CD14-positive monocyte (primary cell): ENCODE data around the gene RNF141. TPM values are rescaled to one million over a fixed set of nuclear protein-coding genes. Genes with fewer than 3 reads are reported as not detected.
A peak's percentile ranks its signal among the peaks of the same experiment; 100 is the strongest.

ENCODE experiments used
- DNase-seq, 3 donors: peaks; one replicate each; pipeline ENCODE4 v3.0.0-alpha.2; 2011 to 2022
- H2AFZ ChIP-seq: 2 replicates; pipeline ENCODE4 v1.6.0; 2012; ENCODE audit warnings: mild to moderate bottlenecking, low read depth, low read length, inconsistent platforms; ENCODE audit not compliant: insufficient read depth, poor library complexity, severe bottlenecking
- H3K27ac ChIP-seq, 2 donors: 1 replicate in 1 of 2; 2 replicates in 1 of 2; pipeline ENCODE4 v1.5.1; 2012 to 2013; ENCODE audit warnings: low read length in 2 of 2, control low read depth in 1 of 2, inconsistent platforms in 1 of 2, low read depth in 1 of 2, mild to moderate bottlenecking in 1 of 2
- H3K27me3 ChIP-seq, 2 donors: one replicate each; pipeline versions ENCODE4 v1.6.0 to v1.6.1; 2011 to 2013; ENCODE audit warnings: low read length in 2 of 2; ENCODE audit not compliant: control insufficient read depth in 2 of 2, insufficient read depth in 2 of 2
- H3K36me3 ChIP-seq, 2 donors: replicated peaks in 1 of 2; 1 replicate in 1 of 2; 2 replicates in 1 of 2; pipeline versions ENCODE4 v1.5.1 to v1.6.1; 2012 to 2013; ENCODE audit warnings: low read length in 2 of 2, control low read depth in 1 of 2, inconsistent platforms in 1 of 2, mild to moderate bottlenecking in 1 of 2; ENCODE audit not compliant: insufficient read depth in 2 of 2, control insufficient read depth in 1 of 2
- H3K4me1 ChIP-seq, 2 donors: 1 replicate in 1 of 2; 2 replicates in 1 of 2; pipeline versions ENCODE4 v1.5.1 to v1.6.1; 2012 to 2013; ENCODE audit warnings: low read length in 2 of 2, control low read depth in 1 of 2, inconsistent platforms in 1 of 2, mild to moderate bottlenecking in 1 of 2, moderate library complexity in 1 of 2; ENCODE audit not compliant: insufficient read depth in 2 of 2, control insufficient read depth in 1 of 2
- H3K4me2 ChIP-seq: replicated peaks from 2 replicates; pipeline ENCODE3; 2012; ENCODE audit warnings: low read length, moderate library complexity, mild to moderate bottlenecking; ENCODE audit not compliant: poor library complexity, severe bottlenecking; ENCODE audit errors: extremely low read depth
- H3K4me3 ChIP-seq, 3 experiments: fragments of 200-600 bp in 1 of 3; sonication (generic) in 1 of 3; replicated peaks in 1 of 3; 1 replicate in 2 of 3; 2 replicates in 1 of 3; pipeline ENCODE4 v1.5.1; 2011 to 2013; ENCODE audit warnings: low read length in 3 of 3, mild to moderate bottlenecking in 3 of 3, control low read depth in 2 of 3, low read depth in 2 of 3, inconsistent platforms in 1 of 3, moderate library complexity in 1 of 3
- H3K79me2 ChIP-seq: 2 replicates; pipeline ENCODE4 v1.6.0; 2012; ENCODE audit warnings: mild to moderate bottlenecking, control low read depth, inconsistent platforms, low read length, moderate library complexity; ENCODE audit not compliant: insufficient read depth
- H3K9ac ChIP-seq: 2 replicates; pipeline ENCODE4 v1.6.0; 2017; ENCODE audit warnings: low read length, mild to moderate bottlenecking; ENCODE audit not compliant: insufficient read depth, poor library complexity, severe bottlenecking
- H3K9me3 ChIP-seq, 2 donors: replicated peaks in 1 of 2; 1 replicate in 1 of 2; 2 replicates in 1 of 2; pipeline versions ENCODE4 v1.5.1 to v1.6.1; 2012 to 2013; ENCODE audit warnings: low read length in 2 of 2, control low read depth in 1 of 2; ENCODE audit not compliant: control insufficient read depth in 1 of 2, insufficient read depth in 1 of 2
- H4K20me1 ChIP-seq: 2 replicates; pipeline ENCODE4 v1.6.0; 2012; ENCODE audit warnings: mild to moderate bottlenecking, low read length, control low read depth, moderate library complexity; ENCODE audit not compliant: insufficient read depth
- H3K27ac Mint-ChIP-seq, 7 donors: one replicate each; pipeline ENCODE4 v1.8.0; 2020; ENCODE audit warnings: mild to moderate bottlenecking in 7 of 7, mixed read lengths in 7 of 7, moderate library complexity in 6 of 7, inconsistent platforms in 2 of 7
- H3K27me3 Mint-ChIP-seq, 3 donors: one replicate each; pipeline ENCODE4 v1.8.0; 2021 to 2022; ENCODE audit warnings: low read depth in 3 of 3, mild to moderate bottlenecking in 3 of 3, mixed read lengths in 3 of 3, moderate library complexity in 3 of 3, inconsistent platforms in 1 of 3
- H3K36me3 Mint-ChIP-seq, 2 donors: one replicate each; pipeline ENCODE4 v1.8.0; 2020; ENCODE audit warnings: mixed read lengths in 2 of 2, inconsistent platforms in 1 of 2, mild to moderate bottlenecking in 1 of 2
- H3K4me1 Mint-ChIP-seq: one replicate; pipeline ENCODE4 v1.8.0; 2020; ENCODE audit warnings: mild to moderate bottlenecking, mixed read lengths
- H3K4me3 Mint-ChIP-seq, 2 donors: one replicate each; pipeline ENCODE4 v1.8.0; 2020; ENCODE audit warnings: mild to moderate bottlenecking in 2 of 2, mixed read lengths in 2 of 2, moderate library complexity in 1 of 2
- H3K9me3 Mint-ChIP-seq, 7 donors: one replicate each; pipeline ENCODE4 v1.8.0; 2020 to 2022; ENCODE audit warnings: mixed read lengths in 7 of 7, mild to moderate bottlenecking in 6 of 7, moderate library complexity in 6 of 7, inconsistent platforms in 2 of 7
- WGBS: methylation state at CpG from one replicate; pipeline ENCODE4 v1.1.5; 2013; ENCODE audit warnings: missing lambda C conversion rate; ENCODE audit not compliant: insufficient coverage; 5-methylcytosine and 5-hydroxymethylcytosine counted together
- intact Hi-C, 2 donors: fragments of 100-400 bp; cut with micrococcal nuclease; formaldehyde crosslinking; loops; one replicate each; pipeline versions ENCODE4 v1.15.0 to v1.15.1; 2023
- polyA plus RNA-seq, 3 donors: library from polyadenylated mRNA; depleted of rRNA in 1 of 3; unstranded in 2 of 3; stranded (reverse) in 1 of 3; fragments of 300-500 nt in 2 of 3; fragments of >200 nt in 1 of 3; fragmentation: Illumina TruSeq in 2 of 3; gene quantifications; 1 replicate in 2 of 3; 2 replicates in 1 of 3; pipeline ENCODE4 v1.2.3, GENCODE V29; 2012 to 2021
- TF ChIP-seq, protein P1 (sequence below): fragments of 200-600 bp; IDR thresholded peaks from one replicate; pipeline ENCODE4 v1.8.0; 2022; ENCODE audit warnings: antibody characterized with exemption, mild to moderate bottlenecking

The RNF141 gene
- polyA plus RNA-seq, 3 donors: 19.7 to 114 (median 98.3) TPM

DNA sequence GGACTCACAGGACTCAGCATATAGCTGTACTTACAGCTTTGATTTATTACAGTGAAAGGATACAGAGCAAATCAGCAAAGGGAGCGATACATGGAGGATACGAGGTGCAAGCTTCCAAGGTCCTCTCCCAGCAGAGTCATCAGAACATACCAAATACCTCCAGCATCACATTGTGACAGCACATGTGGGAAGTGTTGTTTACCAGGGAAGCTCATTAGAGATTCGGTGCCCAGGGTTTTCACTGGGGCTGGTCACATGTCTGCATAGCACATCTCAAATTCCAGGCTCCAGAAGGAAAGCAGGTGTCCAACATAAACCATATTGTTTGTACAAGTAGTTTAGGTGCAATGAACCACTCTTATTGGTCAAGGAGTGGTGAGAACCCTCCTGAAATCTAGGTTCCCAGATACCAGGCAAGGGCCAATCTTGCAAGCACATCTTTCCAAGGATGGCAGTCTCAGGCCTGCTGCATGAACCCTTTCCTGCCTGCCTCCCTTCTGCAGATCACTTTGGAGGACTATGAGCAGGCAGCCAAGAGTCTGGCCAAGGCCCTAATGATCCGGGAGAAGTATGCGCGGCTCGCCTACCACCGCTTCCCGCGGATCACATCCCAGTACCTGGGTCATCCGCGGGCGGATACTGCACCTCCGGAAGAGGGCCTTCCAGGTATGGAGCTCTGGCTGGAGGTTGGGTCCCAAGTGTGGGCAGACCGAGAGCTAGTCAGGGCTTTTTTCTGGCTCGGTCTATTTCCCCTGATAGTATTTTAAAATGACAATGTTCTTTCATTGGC, 59.2 kb downstream of the RNF141 start:
- Mint-ChIP-seq H3K27me3 (no peaks in the 10 kb centered on the region), H3K4me3 (peak overlapping the region in 1 of 2 donors; percentile 18), H3K27ac (peak overlapping the region in 1 of 7 donors; percentile 35), H3K9me3 (no peaks in the 10 kb centered on the region), H3K36me3 (peaks cover 80 to 97% of the 10 kb centered on the region in 2 donors), H3K4me1 (peaks cover 6% of the 10 kb centered on the region)
- no peaks in the 10 kb centered on the region for H3K9me3 ChIP-seq
- H3K27ac ChIP-seq: no peak overlapping the region
- H3K4me2 ChIP-seq: no peak overlapping the region
- TF ChIP-seq, protein P1, sequence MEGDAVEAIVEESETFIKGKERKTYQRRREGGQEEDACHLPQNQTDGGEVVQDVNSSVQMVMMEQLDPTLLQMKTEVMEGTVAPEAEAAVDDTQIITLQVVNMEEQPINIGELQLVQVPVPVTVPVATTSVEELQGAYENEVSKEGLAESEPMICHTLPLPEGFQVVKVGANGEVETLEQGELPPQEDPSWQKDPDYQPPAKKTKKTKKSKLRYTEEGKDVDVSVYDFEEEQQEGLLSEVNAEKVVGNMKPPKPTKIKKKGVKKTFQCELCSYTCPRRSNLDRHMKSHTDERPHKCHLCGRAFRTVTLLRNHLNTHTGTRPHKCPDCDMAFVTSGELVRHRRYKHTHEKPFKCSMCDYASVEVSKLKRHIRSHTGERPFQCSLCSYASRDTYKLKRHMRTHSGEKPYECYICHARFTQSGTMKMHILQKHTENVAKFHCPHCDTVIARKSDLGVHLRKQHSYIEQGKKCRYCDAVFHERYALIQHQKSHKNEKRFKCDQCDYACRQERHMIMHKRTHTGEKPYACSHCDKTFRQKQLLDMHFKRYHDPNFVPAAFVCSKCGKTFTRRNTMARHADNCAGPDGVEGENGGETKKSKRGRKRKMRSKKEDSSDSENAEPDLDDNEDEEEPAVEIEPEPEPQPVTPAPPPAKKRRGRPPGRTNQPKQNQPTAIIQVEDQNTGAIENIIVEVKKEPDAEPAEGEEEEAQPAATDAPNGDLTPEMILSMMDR: no peak
- H3K79me2 ChIP-seq: peaks cover 29% of the 10 kb centered on the region
- H3K27me3 ChIP-seq: no peaks in the 10 kb centered on the region
- no peak overlapping the region for H2AFZ ChIP-seq
- 98% methylated on average over 7 of the region's 16 CpGs for WGBS
- H3K36me3 ChIP-seq: peaks cover 96 to 99% of the 10 kb centered on the region in 2 donors
- no peak for DNase-seq
- H3K9ac ChIP-seq: no peak overlapping the region
- H3K4me1 ChIP-seq: peaks cover 2 to 4% of the 10 kb centered on the region in 2 donors
- no peak overlapping the region for H3K4me3 ChIP-seq
- H4K20me1 ChIP-seq: peaks cover 80% of the 10 kb centered on the region
- intact Hi-C loops: no loop called here

DNA sequence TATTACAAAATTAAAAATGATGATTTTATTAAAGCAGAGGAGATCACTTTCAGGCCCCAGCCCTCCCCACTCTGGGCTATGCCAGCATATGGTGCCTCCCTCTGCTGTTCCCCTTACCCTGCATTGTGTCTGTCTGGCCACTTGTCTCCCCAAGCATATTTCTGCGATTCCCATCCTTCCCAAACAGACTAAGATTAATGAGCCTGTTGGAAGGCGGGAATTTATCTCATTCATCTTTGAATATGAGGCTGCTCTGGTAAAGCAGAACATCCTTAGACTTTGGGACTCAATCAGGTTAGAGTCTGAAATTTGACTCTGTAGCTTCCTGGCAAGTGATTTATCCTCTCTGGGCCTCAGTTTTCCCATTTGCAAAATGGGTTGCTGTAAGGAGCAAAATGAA, 60.2 kb downstream of the RNF141 start:
- Histone ChIP-seq H2AFZ (no peak overlapping the region), H3K4me2 (no peak overlapping the region), H3K27ac (no peak overlapping the region), H3K27me3 (no peaks in the 10 kb centered on the region), H3K36me3 (peaks cover 86 to 99% of the 10 kb centered on the region in 2 donors), H3K9ac (no peak overlapping the region), H3K9me3 (no peaks in the 10 kb centered on the region), H4K20me1 (peaks cover 81% of the 10 kb centered on the region), H3K4me1 (peaks cover 6 to 11% of the 10 kb centered on the region in 2 donors), H3K79me2 (peaks cover 39% of the 10 kb centered on the region), H3K4me3 (no peak overlapping the region)
- no peaks in the 10 kb centered on the region for H3K9me3 Mint-ChIP-seq
- H3K4me1 Mint-ChIP-seq: peaks cover 14% of the 10 kb centered on the region
- H3K36me3 Mint-ChIP-seq: peaks cover 80 to 95% of the 10 kb centered on the region in 2 donors
- DNase-seq: no peak
- H3K27me3 Mint-ChIP-seq: no peaks in the 10 kb centered on the region
- H3K4me3 Mint-ChIP-seq: no peak overlapping the region
- TF ChIP-seq, protein P1: no peak
- intact Hi-C loops: no loop called here
- WGBS: no CpG with 5 or more reads among the region's 2 CpGs
- peak overlapping the region in 1 of 7 donors; percentile 8 for H3K27ac Mint-ChIP-seq
